Urothelium cell line (cell line): ENCODE results near the gene WASF3.

ENCODE experiments used
- DNase-seq: peaks from one replicate; pipeline ENCODE4 v3.0.0; 2011; ENCODE audit warnings: low spot score, mixed read lengths
- FAIRE-seq: peaks from 2 replicates; lab custom pipeline; 2011; peaks lifted over from hg19 to GRCh38; lab: Jason Lieb, UNC

The WASF3 gene

DNA sequence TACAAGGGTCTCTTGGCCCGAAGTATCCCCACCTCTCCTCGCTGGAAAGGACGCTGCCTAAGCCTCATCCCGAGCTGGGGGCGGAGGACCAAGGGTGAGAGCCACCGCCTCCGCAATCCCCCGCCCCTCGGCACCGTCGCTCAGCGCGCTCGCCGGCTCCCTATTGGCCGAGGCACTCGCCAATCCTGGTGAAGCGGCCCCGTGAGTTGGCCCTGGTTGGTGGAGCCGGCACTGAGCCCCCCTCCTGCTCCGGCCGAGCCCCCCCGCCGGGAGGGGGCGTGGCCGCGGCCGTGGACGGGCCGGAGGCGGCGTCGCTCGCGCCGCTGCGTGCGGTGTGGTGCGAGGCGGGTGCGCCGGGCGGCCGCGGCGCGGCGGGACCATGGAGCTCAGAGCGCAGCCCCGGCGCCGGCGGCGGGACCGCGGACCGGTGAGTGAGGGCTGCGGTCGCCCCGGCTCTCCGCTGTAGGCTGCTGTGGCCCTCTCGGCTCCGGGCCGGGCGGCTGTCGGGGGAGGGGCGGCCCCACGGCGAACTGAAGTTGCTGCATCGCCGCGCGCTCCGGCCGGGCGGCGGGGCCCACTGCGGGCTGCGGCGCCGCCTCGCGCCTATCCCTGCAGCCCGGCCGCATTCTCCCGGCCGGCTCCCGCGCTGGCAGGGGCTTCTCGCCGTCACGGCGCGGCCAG lies at the start of gene WASF3:
Gene WASF3, plus strand, starts transcription at position 291 of the 681 bp plus-strand sequence. CDS start 84,588 bp downstream, outside the sequence.
- DNase-seq (peak; percentile 96), FAIRE-seq (peak; percentile 13)

DNA sequence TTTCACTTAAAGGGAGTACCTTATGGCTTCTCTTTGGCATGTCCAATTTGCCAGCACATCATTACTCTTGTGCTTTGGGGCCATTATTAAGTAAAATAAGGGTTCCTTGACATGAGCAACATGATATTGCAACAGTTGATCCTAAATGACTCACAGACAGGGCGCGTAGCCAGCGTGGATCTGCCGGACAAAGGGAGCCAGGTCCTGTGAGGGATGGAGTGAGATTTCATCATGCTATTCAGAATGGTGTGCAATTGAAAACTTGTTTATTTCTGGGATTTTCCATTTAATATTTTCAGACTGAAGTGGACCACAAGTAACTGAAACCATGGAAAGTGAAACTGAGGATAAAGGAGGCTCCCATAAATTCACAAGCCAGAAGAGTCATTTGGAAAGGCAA lies 48.6 kb upstream of the WASF3 start:
- DNase-seq (peak; percentile 27), FAIRE-seq (no peak)

GRCh38 chr13:26509491-26509890 lies 48.0 kb upstream of the WASF3 start:
- FAIRE-seq: no peak
- DNase-seq: no peak

- FAIRE-seq (no peak), DNase-seq (no peak)
Measured at GRCh38 chr13:26513931-26514330, 43.6 kb upstream of the WASF3 start.

DNA sequence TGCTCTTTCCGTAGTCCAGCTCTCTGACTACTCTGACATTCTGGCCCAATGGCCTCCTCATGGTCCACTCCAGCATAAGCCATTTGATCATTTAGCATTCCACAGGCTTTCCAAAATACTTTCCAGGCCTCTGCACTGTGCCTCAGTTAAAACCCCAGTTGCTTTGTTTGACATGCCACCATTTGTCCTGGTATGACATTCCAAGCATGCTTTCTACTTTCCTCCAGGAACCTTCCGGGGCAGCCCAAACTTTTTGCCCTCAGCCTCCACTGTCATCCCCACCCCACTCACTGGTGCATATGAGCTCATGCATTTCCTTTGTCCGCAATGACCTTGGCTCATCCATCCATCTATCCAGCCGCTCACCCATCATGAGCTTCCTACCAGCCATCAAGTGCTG lies 41.8 kb upstream of the WASF3 start:
- DNase-seq: no peak
- no peak for FAIRE-seq

- FAIRE-seq: no peak
- no peak for DNase-seq
Measured at GRCh38 chr13:26517936-26518335, 39.5 kb upstream of the WASF3 start.

GRCh38 chr13:26518451-26518959 lies 39.0 kb upstream of the WASF3 start:
- DNase-seq (no peak), FAIRE-seq (no peak)

- DNase-seq (no peak), FAIRE-seq (no peak)
Measured at GRCh38 chr13:26522571-26522970, 34.9 kb upstream of the WASF3 start.

GRCh38 chr13:26523007-26523406 lies 34.5 kb upstream of the WASF3 start:
- FAIRE-seq (no peak), DNase-seq (no peak)

DNA sequence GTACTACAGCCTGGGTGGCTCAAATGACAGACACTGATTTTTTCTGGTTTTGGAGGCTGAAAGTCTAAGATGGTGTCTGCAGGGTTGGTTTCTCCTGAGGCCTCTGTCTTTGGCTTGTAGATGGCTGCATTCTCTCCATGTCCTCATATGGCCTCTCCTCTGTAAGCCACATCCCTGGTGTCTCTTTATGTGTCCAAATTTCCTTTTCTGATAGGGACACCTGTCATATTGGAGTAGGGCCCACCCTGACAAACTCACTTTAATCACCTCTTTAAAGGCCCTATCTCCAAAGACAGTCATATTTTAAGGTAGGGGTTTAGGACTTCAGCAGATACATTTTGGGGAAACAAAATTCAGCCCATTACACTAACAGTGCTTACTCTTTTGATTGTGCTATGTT lies 32.0 kb upstream of the WASF3 start:
- no peak for DNase-seq
- no peak for FAIRE-seq

- no peak for DNase-seq
- no peak for FAIRE-seq
Measured at GRCh38 chr13:26526702-26527216, 30.7 kb upstream of the WASF3 start.

GRCh38 chr13:26528527-26528926 lies 29.0 kb upstream of the WASF3 start:
- no peak for FAIRE-seq

DNA sequence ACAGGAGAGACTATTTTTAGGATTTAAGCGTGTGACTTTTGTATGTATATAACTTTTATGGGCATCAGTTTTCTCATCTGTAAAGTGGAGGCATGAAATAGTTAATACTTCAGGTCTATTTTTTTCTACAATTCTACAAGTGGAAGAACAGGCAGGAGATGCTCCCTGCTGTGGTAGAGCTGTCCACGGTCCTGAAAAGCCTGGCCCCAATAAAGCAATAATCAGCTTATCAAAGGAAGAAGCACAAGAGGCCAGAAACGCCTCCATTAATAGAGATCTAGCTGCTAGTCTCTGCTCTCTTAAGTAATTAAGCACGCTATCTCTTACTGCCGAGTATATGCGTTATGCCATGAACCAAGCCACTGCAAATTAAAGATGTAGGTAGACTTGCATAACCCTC lies 28.0 kb upstream of the WASF3 start:
- DNase-seq (peak; percentile 40), FAIRE-seq (no peak)

More at GRCh38 chr13:26528527-26528926, 29.0 kb upstream of the WASF3 start:
- no peak for DNase-seq

DNA sequence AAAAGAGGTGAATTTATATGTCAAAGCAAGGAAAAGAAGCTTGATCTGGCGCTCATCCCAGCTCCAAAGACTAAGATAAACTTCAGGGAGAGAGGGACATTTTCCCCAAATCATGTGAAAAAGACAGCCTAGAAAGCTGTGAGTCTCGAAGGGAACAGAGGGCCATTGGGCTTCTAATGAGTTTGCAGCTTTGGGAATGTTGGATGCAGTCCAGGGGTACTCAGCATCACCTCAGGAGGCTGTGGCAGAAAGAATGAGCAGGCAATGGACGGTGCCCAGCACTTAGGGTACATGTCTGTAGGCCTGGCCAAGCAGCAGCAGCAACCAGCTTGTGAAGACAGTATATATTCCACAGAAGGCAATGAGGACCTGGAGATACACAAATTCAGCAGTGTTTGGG lies 25.7 kb upstream of the WASF3 start:
- no peak for FAIRE-seq
- no peak for DNase-seq

DNA sequence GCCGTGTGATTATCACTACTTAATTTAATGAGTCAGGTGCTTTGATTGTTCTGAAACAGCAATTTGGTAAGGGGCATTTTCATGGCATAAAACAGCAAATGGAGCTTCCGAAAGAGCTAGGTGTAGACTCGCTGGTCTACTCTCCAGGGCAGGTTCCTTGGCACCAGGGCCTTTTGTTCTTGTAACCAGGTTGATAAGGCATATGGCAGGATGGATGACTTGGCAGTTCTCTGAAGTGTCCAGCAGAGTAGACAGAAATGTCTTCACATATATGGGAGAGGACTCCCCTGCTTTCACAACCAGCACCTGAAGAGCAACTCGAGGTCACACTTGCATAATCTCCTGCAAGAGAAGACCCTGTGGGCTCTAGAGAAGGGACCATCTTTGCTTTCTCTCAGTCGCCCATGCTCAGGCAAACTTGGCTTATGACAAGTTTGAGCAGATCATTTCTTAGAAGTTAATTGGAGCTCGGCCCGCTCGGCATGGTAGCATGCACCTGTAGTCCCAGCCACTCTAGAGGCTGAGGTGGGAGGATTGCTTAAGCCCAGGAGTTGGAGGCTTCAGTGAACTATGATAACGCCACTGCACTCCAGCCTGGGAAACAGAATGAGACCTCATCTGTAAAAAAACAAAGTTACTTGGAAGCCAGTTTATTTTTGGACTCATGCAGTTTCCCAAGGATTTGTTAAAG lies 23.3 kb upstream of the WASF3 start:
- DNase-seq (no peak), FAIRE-seq (no peak)

DNA sequence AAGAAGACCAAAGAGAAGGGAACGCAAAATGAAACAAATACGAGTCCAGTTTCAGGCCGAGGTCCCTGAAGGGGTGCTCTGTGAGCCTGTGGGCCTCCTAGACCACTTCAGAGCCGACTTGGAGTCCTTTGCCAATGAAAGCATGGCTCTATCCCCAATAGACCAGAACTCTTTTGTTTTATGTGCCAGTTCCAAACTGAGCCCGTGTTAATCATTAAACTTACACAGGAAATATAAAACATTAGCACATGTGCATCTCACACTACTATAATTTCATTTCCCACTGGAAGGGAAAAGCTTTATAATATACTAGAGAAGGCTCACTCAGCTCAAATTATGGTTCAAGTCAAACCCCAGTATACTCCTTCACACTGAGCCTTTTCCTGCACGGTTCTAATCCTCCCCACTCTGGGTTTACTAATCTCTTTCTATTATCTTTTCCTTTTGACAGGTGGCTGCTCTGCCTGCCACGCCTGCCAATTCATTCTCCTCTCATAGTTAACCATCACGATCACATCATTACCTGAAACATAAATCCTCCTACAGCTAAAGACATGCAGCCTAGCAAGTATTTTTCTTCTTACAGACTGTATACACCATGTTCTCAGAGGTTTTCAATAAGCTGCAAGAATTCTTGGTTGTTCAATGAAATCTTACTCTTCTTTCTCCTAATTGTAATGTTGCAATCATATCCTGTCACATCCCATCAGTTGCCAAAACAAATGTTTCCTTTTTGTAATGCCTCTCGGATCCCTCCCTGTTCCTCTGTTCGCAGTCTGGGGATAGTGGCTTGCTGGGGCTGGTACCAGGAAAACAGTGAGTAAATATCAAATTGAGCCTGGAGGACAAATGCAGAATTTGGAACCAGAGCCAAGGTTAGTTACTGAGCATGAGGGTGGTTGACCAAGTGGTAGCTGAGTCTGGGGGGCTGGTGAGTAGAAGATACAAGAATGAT lies 18.8 kb upstream of the WASF3 start:
- DNase-seq (no peak), FAIRE-seq (no peak)

- DNase-seq (no peak), FAIRE-seq (no peak)
Measured at GRCh38 chr13:26539738-26540292, 17.7 kb upstream of the WASF3 start.

GRCh38 chr13:26540334-26540733 lies 17.1 kb upstream of the WASF3 start:
- DNase-seq (no peak), FAIRE-seq (no peak)

- FAIRE-seq: no peak
- no peak for DNase-seq
Measured at GRCh38 chr13:26541041-26541440, 16.4 kb upstream of the WASF3 start.

- DNase-seq (no peak), FAIRE-seq (no peak)
Measured at GRCh38 chr13:26541678-26542568, 15.6 kb upstream of the WASF3 start.
